NCI-H446 treated with DMSO at 0.1 percent for 48 hours (cell line): ENCODE results near the gene SPPL3.

Source experiments
- DNase-seq: peaks from one replicate; lab custom pipeline; 2025; lab: John Stamatoyannopoulos, UW

The SPPL3 gene

DNA sequence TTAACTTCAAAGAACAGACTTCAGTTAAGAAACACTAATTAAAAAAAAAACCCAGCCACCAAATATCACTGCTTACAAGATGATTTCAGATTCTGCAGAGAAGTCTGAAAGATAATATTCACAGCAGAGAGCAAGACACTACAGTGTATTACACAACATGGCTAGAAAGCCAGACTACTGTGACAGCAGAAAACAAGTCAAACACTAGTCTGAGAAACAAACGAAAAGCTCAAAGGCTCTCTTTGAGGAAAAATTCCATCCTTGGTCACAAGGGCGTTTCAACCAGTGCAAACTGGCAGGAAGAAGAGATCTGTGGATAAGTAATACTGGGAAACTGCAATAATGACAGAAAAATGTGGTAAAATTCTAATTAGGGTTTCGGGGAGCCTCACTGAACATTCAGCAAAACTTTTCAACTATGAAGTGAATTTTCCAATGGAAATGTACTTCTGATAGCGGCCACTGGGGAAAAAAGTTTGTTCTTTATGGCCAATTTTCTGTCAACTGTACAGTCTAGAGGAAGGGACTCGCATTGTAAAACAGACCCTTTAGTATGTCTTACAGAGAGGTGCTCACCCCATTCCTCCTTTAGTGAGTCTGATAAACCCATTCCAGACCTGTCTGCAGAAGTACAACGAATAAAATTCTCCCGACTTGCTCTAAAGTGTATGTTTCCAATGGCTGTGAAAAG lies 128.2 kb downstream of the SPPL3 start:
- DNase-seq: no peak

DNA sequence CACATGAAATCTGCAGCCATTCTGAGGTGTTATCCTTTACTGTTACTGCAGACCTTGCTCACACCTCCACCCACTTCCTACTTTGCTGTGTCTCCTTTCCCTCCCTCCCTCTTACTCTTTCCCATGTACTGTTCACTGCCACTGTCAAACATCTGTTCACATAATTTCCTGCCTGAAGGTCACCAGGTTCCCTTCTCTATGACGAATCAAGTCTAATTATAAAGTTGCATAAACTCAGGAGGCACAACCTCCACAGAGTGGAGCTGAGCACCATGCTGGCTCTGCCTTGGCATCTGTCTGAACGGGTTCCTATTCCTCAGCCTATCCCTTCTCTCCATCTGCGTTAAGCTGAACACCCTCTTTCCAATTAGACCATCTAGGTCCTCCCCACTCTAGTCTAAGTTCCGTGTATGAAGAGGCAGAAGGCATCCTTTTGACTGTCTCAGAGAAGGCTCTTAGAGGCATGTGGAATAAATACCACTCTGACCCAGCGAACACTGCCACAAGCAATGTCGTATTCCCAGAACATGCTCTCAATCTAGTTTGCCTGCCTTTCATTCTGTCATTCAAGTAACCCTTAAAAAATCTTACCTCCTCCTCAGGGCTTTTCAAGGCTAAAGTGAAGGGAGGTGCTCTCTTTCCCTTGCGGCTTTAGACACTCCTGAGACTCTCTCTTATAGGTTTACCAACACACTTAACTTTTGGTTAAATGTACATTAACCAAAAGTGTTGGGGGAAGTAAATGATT lies 129.8 kb downstream of the SPPL3 start:
- no peak for DNase-seq

DNA sequence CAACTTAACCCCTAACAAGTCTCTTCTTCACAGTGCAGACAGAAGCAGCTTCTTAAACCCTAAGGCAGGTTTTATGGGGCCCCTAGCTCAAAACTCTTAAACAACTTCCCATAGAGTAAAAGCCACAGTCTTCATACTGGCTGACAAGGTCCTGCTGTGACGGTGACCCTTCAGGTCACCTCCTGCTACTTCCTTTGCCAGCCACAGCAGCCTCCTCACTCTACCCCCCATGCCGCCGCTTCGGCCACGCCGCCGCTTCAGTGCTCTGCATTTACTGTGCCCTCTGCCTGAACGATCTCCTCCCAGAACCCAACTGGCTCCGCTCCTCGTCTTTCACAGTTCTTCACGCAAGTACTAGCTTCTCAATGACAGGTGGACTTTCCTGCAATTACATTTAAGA lies 133.1 kb downstream of the SPPL3 start:
- no peak for DNase-seq

DNA sequence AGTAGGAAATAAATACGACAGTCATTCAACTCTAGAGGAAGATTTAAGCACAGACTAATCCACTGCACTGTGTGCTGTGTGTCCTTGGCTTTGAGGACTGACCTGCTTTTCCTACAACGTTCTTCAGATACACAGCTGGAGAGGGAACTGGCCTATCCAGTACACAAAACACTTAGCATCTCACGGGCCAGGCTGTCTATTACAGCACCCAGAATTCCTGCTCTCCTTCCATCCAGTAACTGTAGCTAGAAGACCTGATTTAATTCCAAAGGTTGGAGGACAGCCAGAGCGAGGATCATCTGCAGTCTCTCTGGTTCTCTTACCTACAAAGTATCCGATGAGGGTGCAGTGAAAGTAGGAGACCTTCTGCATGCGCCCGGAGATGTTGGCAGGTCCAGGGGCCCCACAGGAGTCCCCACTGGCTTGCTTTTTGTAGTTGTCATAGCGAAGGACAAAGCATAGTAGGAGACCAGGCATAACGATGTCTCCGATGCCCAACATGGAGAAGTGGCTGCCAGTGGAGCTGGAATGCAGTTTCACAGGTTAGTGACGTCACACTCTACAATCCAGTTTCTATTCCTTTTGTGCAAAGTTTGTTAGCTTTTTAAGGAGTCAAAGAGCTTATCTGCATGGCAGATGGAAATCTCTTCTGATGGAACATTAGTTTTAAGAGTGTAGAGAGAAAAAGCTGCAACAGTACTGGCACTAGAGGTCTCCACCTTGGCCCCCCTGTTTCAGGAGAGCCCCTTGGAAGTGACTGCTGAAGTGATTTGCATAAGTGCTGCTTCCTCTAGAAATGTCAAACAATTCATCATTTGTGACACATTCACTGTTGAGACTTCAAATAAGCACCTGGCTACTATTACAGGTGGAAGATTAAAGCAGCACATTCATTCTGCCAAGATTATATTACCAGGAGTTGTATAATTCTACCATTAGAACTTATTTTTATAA lies 136.8 kb downstream of the SPPL3 start:
- DNase-seq: no peak

DNA sequence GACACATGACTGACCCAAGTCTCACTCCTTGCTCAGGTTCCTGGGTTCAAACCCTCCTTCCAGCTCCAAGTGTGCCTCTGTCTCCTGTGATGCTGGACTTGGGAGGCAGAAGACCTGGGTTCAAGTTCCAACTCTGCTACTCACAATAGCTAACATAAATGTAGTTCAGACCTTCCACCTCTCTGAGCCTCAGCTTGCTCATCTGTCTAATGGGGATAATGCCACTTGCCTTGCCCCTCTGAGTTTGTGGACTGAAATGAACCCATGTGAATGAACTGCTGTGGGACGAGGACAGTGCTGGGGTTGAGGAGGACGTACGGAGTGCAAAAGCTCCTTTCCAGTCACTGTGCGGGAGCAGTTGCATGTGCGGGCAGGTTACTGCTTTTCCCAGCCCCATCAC lies 137.6 kb downstream of the SPPL3 start:
- no peak for DNase-seq

DNA sequence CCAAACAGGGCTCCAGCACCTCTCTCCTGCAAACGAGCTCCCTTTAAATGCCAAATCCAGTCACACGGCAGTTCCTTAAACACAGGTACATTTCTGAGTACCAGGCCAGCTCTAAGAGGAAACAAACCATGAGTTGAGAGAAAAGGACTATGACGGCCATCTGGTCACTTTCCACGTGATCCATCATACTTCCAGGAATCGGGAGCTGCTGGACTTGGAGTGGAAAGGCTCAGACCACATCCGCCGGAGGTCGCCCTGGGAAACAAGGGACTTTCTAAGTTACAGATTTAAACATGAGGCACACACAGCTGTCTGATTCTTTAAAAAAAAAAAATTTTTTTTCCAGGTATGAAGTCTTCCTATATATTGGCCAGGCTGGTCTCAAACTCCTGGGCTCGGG lies 139.3 kb downstream of the SPPL3 start:
- DNase-seq: no peak

DNA sequence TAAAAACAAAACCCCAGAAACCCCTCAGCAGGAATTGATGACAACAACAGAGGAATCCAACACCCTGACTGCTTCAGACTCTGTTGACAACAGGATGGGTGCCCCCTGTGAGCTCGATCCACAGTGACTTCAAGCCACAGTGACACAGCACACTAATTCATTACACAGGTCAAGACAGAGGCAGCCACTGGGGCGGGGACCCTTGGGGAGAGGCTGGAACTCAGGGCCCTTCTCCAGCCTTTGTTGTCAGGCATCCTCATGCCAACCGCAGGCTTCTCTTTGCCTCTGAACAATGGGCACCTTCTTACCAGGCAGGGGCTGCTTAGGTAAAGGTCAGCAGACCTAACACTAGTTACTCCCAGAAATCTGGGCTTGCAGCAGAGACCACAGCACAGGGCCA lies 140.9 kb downstream of the SPPL3 start:
- no peak for DNase-seq

DNA sequence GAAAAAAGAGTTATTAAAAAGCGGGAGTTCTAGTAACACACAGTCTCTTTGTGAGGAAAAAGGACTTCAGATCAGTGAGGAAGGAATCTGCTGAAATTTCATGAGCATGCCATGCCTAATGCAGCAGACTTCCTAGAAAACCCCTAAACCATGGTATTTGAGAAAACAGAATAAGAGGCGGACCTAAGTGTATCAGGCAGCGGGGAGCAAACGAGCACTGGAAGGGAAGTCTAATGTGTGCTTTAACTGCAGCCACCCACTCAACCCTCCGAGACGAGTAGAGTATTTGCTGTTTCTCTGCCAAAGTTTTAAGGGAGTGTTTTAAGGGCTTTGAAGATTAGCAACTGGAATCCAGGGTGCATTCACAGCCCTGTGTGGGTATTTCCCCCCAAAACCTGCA lies 142.1 kb downstream of the SPPL3 start:
- DNase-seq: no peak

DNA sequence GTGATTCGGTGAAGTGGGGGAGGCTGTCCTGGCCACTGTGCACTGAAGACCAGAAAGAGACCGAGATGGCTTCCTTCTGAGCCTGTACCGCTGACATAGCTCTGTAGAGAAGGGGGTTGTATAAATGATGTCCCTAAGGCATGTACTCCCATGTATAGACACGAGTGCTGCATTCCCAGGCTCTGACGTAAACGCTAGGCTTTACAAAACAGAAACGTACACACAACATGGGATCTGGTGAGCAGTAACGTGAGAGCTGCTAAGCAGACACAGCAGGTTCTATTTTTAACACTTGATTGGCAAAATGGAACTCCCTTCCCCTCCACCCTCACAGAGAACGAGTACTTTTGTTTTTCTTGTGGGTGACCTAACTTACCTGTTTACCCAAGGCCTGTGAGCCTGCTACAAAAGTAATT lies 142.6 kb downstream of the SPPL3 start:
- DNase-seq: no peak

DNA sequence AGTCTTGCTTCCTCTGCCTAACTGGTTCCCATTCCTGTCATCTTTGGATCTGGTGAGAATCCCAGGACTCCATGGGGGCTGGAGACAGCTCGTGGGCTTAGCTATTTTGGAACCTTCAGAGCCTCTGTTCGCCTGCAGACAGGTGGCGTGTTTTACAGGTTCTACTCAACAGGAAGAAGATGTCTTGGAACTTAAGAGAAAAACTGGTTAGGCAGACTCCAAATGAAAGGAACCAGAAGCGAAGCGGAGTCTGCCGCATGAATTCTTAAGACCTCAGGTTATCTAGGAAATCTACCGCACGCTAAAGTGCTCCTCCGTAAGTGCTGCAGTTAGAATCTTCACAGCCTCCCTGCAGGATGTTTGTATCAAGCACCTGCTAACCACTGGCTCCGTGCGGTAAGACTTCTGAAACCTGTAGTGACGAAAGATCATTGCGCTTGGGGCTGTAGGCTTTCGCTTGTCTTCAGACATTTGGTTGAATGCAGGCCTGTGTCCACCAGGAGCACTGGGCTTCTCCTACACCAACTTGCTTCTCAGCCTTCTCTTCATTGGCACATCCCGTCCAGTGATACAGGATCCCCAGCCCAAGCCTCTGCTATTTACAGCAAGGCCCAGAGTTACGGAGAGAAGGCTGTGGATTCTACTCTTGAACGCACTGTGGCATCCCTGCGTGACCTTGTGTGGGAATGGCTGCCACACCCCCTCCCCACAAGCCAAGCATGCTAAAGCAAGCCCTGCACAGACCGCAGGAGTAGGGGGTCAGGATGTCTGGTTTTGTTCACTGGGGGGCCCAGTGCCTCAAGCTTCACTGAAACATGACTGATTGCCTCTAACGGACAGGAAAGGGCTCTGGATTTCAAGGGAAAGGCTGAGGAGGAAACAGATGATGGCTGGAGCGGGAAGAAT lies 143.6 kb downstream of the SPPL3 start:
- no peak for DNase-seq

DNA sequence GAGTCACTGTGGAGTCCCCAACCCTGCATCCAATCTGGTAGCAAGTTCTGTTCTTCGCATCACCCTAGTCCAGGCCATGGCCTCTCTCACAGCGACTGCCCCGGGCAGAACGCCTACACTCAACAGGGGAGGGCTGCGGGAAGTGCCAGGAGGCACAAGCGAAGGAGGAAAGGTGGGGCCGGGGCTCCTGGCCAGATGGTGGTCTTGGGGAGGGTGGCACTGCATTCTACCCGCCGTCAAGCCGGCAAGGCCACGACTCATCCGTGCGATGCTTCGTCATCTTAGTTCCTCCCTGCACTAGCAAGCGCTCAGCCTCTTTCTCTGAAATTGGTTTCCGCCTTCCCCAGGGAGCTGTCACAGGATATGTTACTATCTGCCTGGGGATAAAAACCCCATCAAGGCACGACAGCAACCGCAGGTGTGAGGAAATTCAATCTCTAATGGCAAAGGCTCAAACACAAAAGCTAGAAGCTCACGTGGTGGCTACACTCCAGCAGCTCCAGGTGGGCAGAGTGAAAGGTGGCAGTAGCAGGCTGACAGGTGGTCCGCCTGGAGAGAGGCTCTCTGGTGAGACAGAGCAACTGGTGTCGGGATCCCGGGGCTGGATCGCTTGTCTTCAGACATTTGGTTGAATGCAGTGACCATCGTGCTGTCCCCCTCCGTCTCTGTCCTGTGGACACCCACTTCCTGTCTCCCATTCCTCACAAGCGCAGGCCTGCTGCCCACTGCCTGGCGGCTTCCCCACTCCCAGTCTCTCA lies 144.4 kb downstream of the SPPL3 start:
- no peak for DNase-seq

DNA sequence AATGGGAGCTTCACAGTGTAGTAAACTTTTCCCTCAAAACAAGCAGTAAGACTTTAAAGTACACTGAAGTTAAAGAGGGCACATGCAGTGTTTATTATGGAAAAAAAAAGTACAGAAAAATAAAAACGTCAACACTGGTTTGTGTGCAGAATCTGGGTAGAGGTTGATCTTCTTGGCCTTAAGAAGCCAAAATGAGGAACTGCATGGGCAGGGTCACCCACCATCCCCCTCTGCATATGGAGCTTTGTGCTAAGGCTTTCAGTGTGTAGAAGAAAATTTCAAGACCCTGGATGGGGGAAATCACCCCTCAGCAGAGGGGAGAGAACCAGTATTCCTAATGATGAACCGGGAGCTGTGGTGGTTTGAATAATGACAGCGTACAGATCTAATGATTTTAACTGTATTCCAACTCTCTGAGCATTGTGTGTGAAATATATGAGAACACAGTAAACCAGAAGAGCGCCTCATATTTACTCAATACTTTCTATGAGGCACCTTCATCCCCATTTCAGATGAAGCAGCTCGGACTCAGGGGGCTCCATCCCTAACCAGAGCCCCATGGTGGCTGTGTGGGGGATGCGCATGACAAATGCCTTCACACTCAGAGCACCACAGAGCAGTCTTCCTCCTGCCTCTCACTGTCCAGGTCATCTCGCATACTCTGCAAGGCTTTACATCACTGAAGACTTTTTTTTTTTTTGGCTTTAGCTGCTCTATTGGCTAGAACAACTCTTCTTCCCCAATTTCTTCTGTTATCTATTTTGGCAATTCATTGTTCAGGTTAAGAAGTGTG lies 145.2 kb downstream of the SPPL3 start:
- DNase-seq: no peak

DNA sequence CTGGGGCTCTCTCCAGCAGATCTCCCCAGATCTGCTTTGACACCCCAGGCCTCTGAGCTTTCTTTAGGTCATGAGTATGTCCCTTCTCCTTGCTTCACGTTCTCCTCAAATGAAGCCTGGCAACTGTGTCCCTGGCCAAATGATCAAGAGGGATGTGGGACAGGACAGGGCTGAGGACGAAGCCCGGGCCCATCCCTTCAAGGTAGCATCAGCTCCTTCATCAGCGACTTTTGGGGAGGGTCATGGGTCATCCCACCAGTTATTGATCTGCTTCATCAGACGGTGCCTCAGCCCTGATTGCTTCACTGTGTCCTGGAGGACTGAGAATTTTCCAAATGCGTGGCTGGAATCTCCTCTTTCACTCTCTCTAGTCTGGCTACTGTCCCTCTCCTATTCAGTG lies 146.2 kb downstream of the SPPL3 start:
- no peak for DNase-seq

DNA sequence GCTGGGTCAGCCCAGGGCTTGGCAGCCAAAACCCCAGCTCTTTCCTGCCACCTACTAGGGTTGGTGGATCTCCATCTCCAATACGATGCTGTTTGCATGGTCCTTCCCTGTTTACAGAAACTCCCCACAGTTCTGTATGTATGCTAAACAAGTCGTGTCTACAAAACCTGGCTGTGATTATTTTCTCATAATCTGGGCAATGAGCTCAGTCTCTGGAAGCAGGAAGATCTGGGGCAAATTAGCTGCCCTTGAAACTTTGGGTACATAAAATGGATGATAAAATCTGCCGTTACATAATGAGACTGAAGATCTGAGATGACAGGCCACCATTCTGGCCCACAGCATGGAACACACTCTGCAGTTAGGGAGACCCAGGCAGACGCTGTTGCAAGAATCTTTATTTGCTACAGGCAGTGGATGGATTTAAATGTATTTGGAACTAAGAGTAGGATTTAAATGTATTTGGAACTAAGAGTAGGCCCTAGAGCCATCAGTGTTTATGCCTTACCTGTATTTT lies 146.9 kb downstream of the SPPL3 start:
- no peak for DNase-seq

DNA sequence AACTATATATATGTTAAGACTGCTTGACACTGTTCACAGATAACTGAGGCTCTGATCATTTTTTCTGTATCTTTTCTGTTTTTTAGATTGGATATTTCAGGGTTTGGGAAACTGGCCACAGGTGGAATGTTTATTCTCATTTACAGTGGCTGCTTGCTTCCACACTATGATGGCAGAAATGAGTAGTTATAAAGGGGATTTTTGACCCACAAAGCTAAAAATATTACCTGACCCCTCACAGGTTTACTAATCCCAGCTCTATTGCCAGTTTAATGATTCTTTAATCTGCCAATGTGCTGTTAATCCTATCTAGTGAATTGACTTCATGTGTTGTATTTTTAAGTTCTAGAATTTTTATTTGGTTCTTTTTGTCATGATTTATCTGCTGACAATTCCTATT lies 148.9 kb downstream of the SPPL3 start:
- no peak for DNase-seq

DNA sequence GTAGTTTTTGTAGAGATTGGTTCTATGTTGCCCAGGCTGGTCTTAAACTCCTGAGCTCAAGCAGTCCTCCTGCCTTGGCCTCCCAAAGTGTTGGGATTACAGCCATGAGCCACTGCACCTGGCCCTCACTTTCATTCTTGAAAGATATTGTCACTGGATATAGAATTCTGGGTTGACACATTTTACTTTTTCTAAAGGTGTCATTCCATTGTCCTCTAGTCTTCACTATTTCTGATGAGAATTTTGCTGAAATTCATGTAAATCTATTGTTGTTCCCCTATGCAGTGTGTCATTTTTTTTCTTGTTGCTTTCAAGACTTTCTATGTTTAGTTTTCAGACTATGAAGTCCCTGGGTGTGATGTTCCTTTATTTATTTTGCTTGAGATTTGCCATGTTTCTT lies 149.4 kb downstream of the SPPL3 start:
- DNase-seq: no peak

DNA sequence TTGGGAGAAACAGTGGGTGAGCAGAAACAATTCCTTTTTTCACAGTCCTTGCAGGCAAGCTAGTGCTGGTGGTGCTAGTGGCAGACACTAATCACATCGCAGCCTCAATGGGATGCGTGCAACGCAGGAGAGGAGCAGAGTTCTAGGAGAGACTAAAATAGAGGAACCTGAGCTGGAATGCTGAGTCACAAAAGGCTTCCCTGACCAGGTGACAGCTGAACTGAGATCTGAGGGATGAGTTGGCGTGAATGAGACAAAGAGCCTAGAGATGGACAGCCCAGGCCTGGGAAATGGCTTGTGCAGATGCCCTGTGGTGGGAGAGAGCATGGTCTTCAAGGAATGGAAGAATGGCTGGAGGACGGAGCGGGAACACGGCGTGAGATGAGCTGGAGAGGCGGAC lies 152.8 kb downstream of the SPPL3 start:
- no peak for DNase-seq

DNA sequence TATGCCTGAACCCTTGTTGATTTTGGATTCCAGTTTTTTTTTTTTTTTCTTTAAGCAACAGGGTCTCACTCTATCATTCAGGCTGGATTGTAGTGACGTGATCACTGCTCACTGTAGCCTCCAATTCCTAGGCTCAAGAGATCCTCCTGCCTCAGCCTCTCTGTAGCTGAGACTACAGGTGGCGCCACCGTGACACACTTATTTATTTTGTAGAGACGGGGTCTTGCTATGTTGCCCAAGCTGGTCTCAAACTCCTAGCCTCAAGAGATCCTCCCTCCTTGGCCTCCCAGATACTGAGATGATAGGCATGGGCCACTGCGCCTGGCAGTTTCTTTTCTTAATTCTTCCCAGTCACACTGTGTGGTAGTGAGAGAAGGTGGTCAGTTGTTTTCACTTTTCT lies 153.4 kb downstream of the SPPL3 start:
- no peak for DNase-seq

DNA sequence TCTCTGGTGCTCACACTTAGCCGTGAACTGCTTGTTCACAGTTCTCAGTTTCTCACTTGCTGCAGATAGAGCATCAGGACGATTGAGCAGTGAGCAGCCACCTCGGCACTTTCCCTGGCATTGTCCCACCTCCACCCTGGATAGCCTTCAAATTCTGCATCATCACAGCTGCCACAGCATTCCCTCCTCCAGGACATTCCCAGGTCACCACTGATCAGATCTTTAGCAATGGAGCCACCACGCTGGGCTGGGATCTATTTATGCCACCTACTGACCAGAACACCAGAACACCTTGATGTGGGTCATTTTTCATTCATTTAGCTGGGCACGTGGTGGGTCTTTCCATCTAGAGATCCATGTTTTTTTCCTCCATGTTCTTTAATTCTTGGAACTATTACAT lies 154.9 kb downstream of the SPPL3 start:
- no peak for DNase-seq

DNA sequence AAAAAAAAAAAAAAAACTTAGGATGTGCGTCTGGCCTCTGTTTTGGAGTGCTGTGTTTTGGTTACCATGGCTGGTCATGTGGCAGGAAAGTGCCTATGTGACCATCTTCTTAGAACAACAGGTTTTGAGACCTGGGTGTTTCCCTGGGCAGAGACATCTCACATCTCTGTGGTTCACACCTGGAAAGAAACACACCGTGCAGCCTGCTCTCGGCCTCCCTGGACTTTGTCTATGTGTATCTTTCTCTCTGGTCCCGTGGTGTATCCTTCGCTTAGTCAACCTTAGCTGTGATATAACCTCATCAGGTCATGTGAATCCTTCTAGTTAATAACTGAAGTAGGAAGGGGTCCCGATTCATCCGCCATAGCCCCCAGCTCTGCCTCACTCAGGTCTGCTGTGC lies 155.9 kb downstream of the SPPL3 start:
- no peak for DNase-seq
